CD14-positive monocyte (primary cell): Measurements from ENCODE around the gene ATF6. TPM values are rescaled to one million over a fixed set of nuclear protein-coding genes. Genes with fewer than 3 reads are reported as not detected.

Source experiments
- DNase-seq, 3 donors: peaks; one replicate each; pipeline ENCODE4 v3.0.0-alpha.2; 2011 to 2022
- H2AFZ ChIP-seq: 2 replicates; pipeline ENCODE4 v1.6.0; 2012; ENCODE audit warnings: mild to moderate bottlenecking, low read depth, low read length, inconsistent platforms; ENCODE audit not compliant: insufficient read depth, poor library complexity, severe bottlenecking
- H3K27ac ChIP-seq, 2 donors: 1 replicate in 1 of 2; 2 replicates in 1 of 2; pipeline ENCODE4 v1.5.1; 2012 to 2013; ENCODE audit warnings: low read length in 2 of 2, control low read depth in 1 of 2, inconsistent platforms in 1 of 2, low read depth in 1 of 2, mild to moderate bottlenecking in 1 of 2
- H3K27me3 ChIP-seq, 2 donors: one replicate each; pipeline versions ENCODE4 v1.6.0 to v1.6.1; 2011 to 2013; ENCODE audit warnings: low read length in 2 of 2; ENCODE audit not compliant: control insufficient read depth in 2 of 2, insufficient read depth in 2 of 2
- H3K36me3 ChIP-seq, 2 donors: replicated peaks in 1 of 2; 1 replicate in 1 of 2; 2 replicates in 1 of 2; pipeline versions ENCODE4 v1.5.1 to v1.6.1; 2012 to 2013; ENCODE audit warnings: low read length in 2 of 2, control low read depth in 1 of 2, inconsistent platforms in 1 of 2, mild to moderate bottlenecking in 1 of 2; ENCODE audit not compliant: insufficient read depth in 2 of 2, control insufficient read depth in 1 of 2
- H3K4me1 ChIP-seq, 2 donors: 1 replicate in 1 of 2; 2 replicates in 1 of 2; pipeline versions ENCODE4 v1.5.1 to v1.6.1; 2012 to 2013; ENCODE audit warnings: low read length in 2 of 2, control low read depth in 1 of 2, inconsistent platforms in 1 of 2, mild to moderate bottlenecking in 1 of 2, moderate library complexity in 1 of 2; ENCODE audit not compliant: insufficient read depth in 2 of 2, control insufficient read depth in 1 of 2
- H3K4me2 ChIP-seq: replicated peaks from 2 replicates; pipeline ENCODE3; 2012; ENCODE audit warnings: low read length, moderate library complexity, mild to moderate bottlenecking; ENCODE audit not compliant: poor library complexity, severe bottlenecking; ENCODE audit errors: extremely low read depth
- H3K4me3 ChIP-seq, 3 experiments: fragments of 200-600 bp in 1 of 3; sonication (generic) in 1 of 3; replicated peaks in 1 of 3; 1 replicate in 2 of 3; 2 replicates in 1 of 3; pipeline ENCODE4 v1.5.1; 2011 to 2013; ENCODE audit warnings: low read length in 3 of 3, mild to moderate bottlenecking in 3 of 3, control low read depth in 2 of 3, low read depth in 2 of 3, inconsistent platforms in 1 of 3, moderate library complexity in 1 of 3
- H3K79me2 ChIP-seq: 2 replicates; pipeline ENCODE4 v1.6.0; 2012; ENCODE audit warnings: mild to moderate bottlenecking, control low read depth, inconsistent platforms, low read length, moderate library complexity; ENCODE audit not compliant: insufficient read depth
- H3K9ac ChIP-seq: 2 replicates; pipeline ENCODE4 v1.6.0; 2017; ENCODE audit warnings: low read length, mild to moderate bottlenecking; ENCODE audit not compliant: insufficient read depth, poor library complexity, severe bottlenecking
- H3K9me3 ChIP-seq, 2 donors: replicated peaks in 1 of 2; 1 replicate in 1 of 2; 2 replicates in 1 of 2; pipeline versions ENCODE4 v1.5.1 to v1.6.1; 2012 to 2013; ENCODE audit warnings: low read length in 2 of 2, control low read depth in 1 of 2; ENCODE audit not compliant: control insufficient read depth in 1 of 2, insufficient read depth in 1 of 2
- H4K20me1 ChIP-seq: 2 replicates; pipeline ENCODE4 v1.6.0; 2012; ENCODE audit warnings: mild to moderate bottlenecking, low read length, control low read depth, moderate library complexity; ENCODE audit not compliant: insufficient read depth
- H3K27ac Mint-ChIP-seq, 7 donors: one replicate each; pipeline ENCODE4 v1.8.0; 2020; ENCODE audit warnings: mild to moderate bottlenecking in 7 of 7, mixed read lengths in 7 of 7, moderate library complexity in 6 of 7, inconsistent platforms in 2 of 7
- H3K27me3 Mint-ChIP-seq, 3 donors: one replicate each; pipeline ENCODE4 v1.8.0; 2021 to 2022; ENCODE audit warnings: low read depth in 3 of 3, mild to moderate bottlenecking in 3 of 3, mixed read lengths in 3 of 3, moderate library complexity in 3 of 3, inconsistent platforms in 1 of 3
- H3K36me3 Mint-ChIP-seq, 2 donors: one replicate each; pipeline ENCODE4 v1.8.0; 2020; ENCODE audit warnings: mixed read lengths in 2 of 2, inconsistent platforms in 1 of 2, mild to moderate bottlenecking in 1 of 2
- H3K4me1 Mint-ChIP-seq: one replicate; pipeline ENCODE4 v1.8.0; 2020; ENCODE audit warnings: mild to moderate bottlenecking, mixed read lengths
- H3K4me3 Mint-ChIP-seq, 2 donors: one replicate each; pipeline ENCODE4 v1.8.0; 2020; ENCODE audit warnings: mild to moderate bottlenecking in 2 of 2, mixed read lengths in 2 of 2, moderate library complexity in 1 of 2
- H3K9me3 Mint-ChIP-seq, 7 donors: one replicate each; pipeline ENCODE4 v1.8.0; 2020 to 2022; ENCODE audit warnings: mixed read lengths in 7 of 7, mild to moderate bottlenecking in 6 of 7, moderate library complexity in 6 of 7, inconsistent platforms in 2 of 7
- CTCF ChIP-seq: fragments of 200-600 bp; IDR thresholded peaks from one replicate; pipeline ENCODE4 v1.8.0; 2022; ENCODE audit warnings: antibody characterized with exemption, mild to moderate bottlenecking
- WGBS: methylation state at CpG from one replicate; pipeline ENCODE4 v1.1.5; 2013; ENCODE audit warnings: missing lambda C conversion rate; ENCODE audit not compliant: insufficient coverage; 5-methylcytosine and 5-hydroxymethylcytosine counted together
- intact Hi-C, 2 donors: fragments of 100-400 bp; cut with micrococcal nuclease; formaldehyde crosslinking; loops; one replicate each; pipeline versions ENCODE4 v1.15.0 to v1.15.1; 2023
- polyA plus RNA-seq, 3 donors: library from polyadenylated mRNA; depleted of rRNA in 1 of 3; unstranded in 2 of 3; stranded (reverse) in 1 of 3; fragments of 300-500 nt in 2 of 3; fragments of >200 nt in 1 of 3; fragmentation: Illumina TruSeq in 2 of 3; gene quantifications; 1 replicate in 2 of 3; 2 replicates in 1 of 3; pipeline ENCODE4 v1.2.3, GENCODE V29; 2012 to 2021

ATF6 gene
- polyA plus RNA-seq, 3 donors: 13.4 to 25.6 (median 22.2) TPM

GRCh38 chr1:162010175-162010506, 244.0 kb downstream of the ATF6 start:
- H3K4me3 ChIP-seq: no peak overlapping the region
- H3K27me3 Mint-ChIP-seq: peaks cover 0 to 5% (median 1%) of the 10 kb centered on the region in 3 donors
- TF ChIP-seq CTCF: no peak
- H4K20me1 ChIP-seq: no peaks in the 10 kb centered on the region
- peaks cover 0 to 5% (median 0%) of the 10 kb centered on the region in 7 donors for H3K9me3 Mint-ChIP-seq
- H3K4me1 ChIP-seq: peaks cover 0 to 10% of the 10 kb centered on the region in 2 donors
- no peak overlapping the region for H3K4me2 ChIP-seq
- H3K27ac Mint-ChIP-seq: no peak overlapping the region
- intact Hi-C loops: no loop called here
- WGBS: 93% methylated on average over 2 of the region's 3 CpGs
- H3K4me3 Mint-ChIP-seq: no peak overlapping the region
- no peaks in the 10 kb centered on the region for H3K36me3 Mint-ChIP-seq
- no peaks in the 10 kb centered on the region for H3K9me3 ChIP-seq
- no peak overlapping the region for H3K27ac ChIP-seq
- no peaks in the 10 kb centered on the region for H3K27me3 ChIP-seq
- H3K79me2 ChIP-seq: no peaks in the 10 kb centered on the region
- no peak overlapping the region for H2AFZ ChIP-seq
- peaks cover 9% of the 10 kb centered on the region for H3K4me1 Mint-ChIP-seq
- H3K36me3 ChIP-seq: no peaks in the 10 kb centered on the region
- H3K9ac ChIP-seq: no peak overlapping the region
- no peak for DNase-seq

GRCh38 chr1:162011337-162012012, 245.4 kb downstream of the ATF6 start:
- intact Hi-C loops: no loop called here

More at GRCh38 chr1:162011337-162012012, 245.4 kb downstream of the ATF6 start:
- no peak overlapping the region for H3K27ac ChIP-seq
- H3K4me3 ChIP-seq: no peak overlapping the region
- H3K9me3 Mint-ChIP-seq: peaks cover 0 to 5% (median 0%) of the 10 kb centered on the region in 7 donors
- H3K36me3 Mint-ChIP-seq: no peaks in the 10 kb centered on the region
- WGBS: 95% methylated on average over 5 of the region's 9 CpGs
- peaks cover 9% of the 10 kb centered on the region for H3K4me1 Mint-ChIP-seq
- H3K27me3 Mint-ChIP-seq: peaks cover 1 to 4% (median 3%) of the 10 kb centered on the region in 3 donors
- no peaks in the 10 kb centered on the region for H3K79me2 ChIP-seq
- H3K9me3 ChIP-seq: no peaks in the 10 kb centered on the region
- H2AFZ ChIP-seq: no peak overlapping the region
- no peaks in the 10 kb centered on the region for H3K36me3 ChIP-seq
- DNase-seq: no peak
- no peak overlapping the region for H3K4me3 Mint-ChIP-seq
- no peaks in the 10 kb centered on the region for H3K27me3 ChIP-seq
- H3K9ac ChIP-seq: no peak overlapping the region
- no peaks in the 10 kb centered on the region for H4K20me1 ChIP-seq
- H3K4me1 ChIP-seq: peaks cover 0 to 10% of the 10 kb centered on the region in 2 donors
- H3K27ac Mint-ChIP-seq: no peak overlapping the region
- TF ChIP-seq CTCF: no peak
- H3K4me2 ChIP-seq: no peak overlapping the region
